GM15510 (cell line): Measurements from ENCODE around the gene GSS.

Source experiments
- POLR2A ChIP-seq: IDR thresholded peaks from 3 replicates; pipeline ENCODE4 v1.6.1; 2011; ENCODE audit warnings: borderline replicate concordance; ENCODE audit not compliant: insufficient read length; ENCODE audit errors: extremely low read depth

The GSS gene

GRCh38 chr20:34996243-34997028 is 40.8 kb upstream of the GSS start:
- no peak for TF ChIP-seq POLR2A

GRCh38 chr20:34995696-34996095 is 40.1 kb upstream of the GSS start:
- no peak for TF ChIP-seq POLR2A

- no peak for TF ChIP-seq POLR2A
Measured at GRCh38 chr20:34995192-34995591, 39.6 kb upstream of the GSS start.

- no peak for TF ChIP-seq POLR2A
Measured at GRCh38 chr20:34994509-34995131, 39.0 kb upstream of the GSS start.

- TF ChIP-seq POLR2A, result no peak
Measured at GRCh38 chr20:34993941-34994508, 38.4 kb upstream of the GSS start.

- no peak for TF ChIP-seq POLR2A
Measured at GRCh38 chr20:34992751-34993417, 37.3 kb upstream of the GSS start.

GRCh38 chr20:34990661-34991214 is 35.1 kb upstream of the GSS start:
- no peak for TF ChIP-seq POLR2A

- no peak for TF ChIP-seq POLR2A
Measured at GRCh38 chr20:34990231-34990630, 34.6 kb upstream of the GSS start.

GRCh38 chr20:34989670-34990069 is 34.1 kb upstream of the GSS start:
- no peak for TF ChIP-seq POLR2A

GRCh38 chr20:34989118-34989517 is 33.5 kb upstream of the GSS start:
- TF ChIP-seq POLR2A, result no peak

- no peak for TF ChIP-seq POLR2A
Measured at GRCh38 chr20:34988191-34988540, 32.6 kb upstream of the GSS start.

- no peak for TF ChIP-seq POLR2A
Measured at GRCh38 chr20:34987288-34988190, 31.9 kb upstream of the GSS start.

GRCh38 chr20:34986311-34987287 is 31.0 kb upstream of the GSS start:
- TF ChIP-seq POLR2A, result no peak

GRCh38 chr20:34985461-34986310 is 30.1 kb upstream of the GSS start:
- no peak for TF ChIP-seq POLR2A
